NCI-H2196 (cell line): Measurements from ENCODE around the gene KIF5A.
"Not testable (repeated sequence)": the region's sequence is repeated elsewhere in the genome, so short reads cannot be mapped to it uniquely, and the experiment has no call there.

Source experiments
- DNase-seq: peaks from one replicate; lab custom pipeline; 2025; ENCODE audit not compliant: unreplicated experiment; lab: John Stamatoyannopoulos, UW

KIF5A gene

DNA sequence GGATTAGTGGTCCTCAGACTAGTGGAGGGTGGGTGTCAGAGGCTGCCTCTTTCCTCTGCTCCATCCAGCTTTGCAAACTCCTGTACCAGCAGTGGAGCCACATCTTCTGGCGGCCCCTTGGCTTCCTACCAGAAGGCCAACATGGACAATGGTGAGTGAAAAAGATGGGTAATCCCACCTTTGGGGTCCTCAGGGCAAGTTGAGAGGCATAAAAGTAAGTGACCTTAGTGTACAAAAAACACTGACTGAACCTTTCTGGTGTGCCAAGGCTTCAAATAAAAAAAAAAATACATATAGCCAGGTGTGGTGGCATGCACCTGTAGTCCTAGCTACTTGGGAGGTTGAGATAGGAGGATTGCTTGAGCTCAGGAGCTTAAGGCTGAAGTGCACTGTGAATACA lies 32.0 kb downstream of the KIF5A start:
- no peak for DNase-seq

DNA sequence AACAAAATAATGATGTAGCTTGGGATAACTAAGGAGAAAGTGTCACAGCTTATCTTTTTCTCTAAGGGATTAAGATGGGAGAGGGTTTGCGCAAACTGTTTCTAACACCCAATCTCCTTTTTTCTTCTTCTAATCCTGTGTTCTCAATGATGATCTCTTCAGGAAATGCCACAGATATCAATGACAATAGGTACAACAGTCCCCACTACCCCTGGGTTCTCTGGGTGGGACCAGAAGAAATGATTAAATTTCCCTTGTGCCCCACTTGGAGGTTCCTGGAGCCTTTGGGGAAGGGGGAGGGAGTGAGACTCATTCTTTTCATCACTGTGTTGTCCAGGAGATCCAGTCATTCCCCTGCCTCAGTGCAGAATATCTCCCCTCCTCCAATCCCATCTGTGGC lies 32.6 kb downstream of the KIF5A start:
- DNase-seq: no peak

- peak; percentile 82 for DNase-seq
Observed at GRCh38 chr12:57583008-57583831, 33.4 kb downstream of the KIF5A start.

- no peak for DNase-seq
Observed at GRCh38 chr12:57584050-57584449, 34.2 kb downstream of the KIF5A start.

DNA sequence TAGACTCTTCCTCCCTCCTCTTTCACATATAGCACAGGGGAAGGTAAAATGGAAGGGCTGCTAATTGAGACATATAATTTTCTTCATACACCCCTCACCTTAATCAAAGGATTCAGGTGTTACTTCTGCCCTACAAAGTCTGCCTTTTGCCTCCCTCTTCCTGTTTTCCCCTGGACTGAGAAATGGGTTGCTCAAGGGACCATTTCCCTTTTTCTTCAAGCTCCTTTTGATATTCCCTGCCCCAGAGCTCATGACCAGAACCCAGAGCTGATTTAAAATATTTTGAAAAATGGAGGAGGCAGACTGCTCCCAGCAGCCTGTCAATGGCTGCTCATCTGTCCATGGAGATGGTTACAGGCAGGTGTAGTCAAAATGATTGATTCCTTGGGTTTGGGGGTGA lies 34.8 kb downstream of the KIF5A start:
- no peak for DNase-seq

- DNase-seq: no peak
Observed at GRCh38 chr12:57585156-57585555, 35.3 kb downstream of the KIF5A start.

DNA sequence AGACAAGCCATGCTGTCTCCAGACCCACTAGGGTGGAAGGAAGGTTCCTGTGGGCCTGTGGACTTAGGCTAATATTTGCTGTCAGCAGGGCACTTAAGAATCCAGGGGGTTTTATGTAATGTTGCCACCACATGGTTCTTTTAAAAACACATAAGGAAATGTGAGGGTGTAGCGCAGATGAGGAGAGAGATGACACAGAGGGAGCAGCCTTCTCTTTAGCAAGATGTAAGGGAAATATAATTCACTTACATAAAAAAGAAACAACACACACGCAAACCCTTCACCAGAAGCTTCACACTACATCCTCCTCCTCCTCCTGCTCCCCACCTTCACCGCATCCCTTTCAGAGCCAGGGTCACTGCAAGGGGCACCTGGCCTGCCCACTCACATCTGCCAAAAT lies 36.3 kb downstream of the KIF5A start:
- DNase-seq: no peak

DNA sequence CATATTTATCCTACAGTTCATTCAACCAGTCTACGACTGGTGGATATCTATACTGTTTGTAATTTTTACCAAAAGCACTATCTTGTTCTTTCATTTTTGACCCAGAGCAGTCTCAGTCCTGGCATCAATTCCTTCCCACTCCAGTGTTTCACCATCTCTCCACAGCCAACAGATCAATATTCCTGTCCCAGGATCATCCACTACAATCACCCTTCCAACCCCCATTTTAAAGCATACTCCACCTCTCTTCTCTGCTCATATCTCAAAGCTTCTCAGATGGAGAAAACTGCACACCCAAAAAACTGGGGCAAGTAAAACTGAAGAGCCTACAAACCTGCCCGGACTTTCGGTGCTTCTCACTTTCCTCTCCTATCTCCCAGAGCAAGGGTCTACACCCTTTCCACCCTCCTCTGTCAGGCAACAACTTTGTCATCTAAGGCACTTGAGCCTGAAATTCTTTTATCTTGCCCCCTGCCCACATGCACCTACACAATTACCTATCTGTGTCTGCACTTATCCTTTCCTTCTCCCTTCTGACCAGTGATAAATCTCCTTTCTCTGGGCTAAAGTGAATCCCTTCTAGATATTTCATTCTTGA lies 37.1 kb downstream of the KIF5A start:
- DNase-seq: no peak

DNA sequence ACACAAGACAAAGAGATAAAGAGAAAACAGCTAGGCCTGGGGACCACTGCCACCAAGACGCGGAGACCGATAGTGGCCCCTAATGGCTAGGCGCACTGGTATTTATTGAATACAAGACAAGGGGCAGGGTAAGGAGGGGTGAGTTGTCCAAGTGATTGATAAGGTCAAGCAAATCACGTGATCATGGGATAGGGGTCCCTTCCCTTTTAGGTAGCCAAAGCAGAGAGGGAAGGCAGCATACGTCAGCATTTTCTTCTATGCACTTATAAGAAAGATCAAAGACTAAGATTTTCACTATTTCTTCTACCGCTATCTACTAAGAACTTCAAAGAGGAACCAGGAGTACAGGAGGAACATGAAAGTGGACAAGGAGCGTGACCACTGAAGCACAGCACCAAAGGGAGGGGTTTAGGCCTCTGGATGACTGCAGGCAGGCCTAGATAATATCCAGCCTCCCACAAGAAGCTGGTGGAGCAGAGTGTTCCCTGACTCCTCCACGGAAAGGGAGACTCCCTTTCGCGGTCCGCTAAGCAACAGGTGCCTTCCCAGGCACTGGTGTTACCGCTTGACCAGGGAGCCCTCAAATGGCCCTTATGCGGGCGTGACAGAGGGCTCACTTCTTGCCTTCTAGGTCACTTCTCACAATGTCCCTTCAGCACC lies 39.2 kb downstream of the KIF5A start:
- DNase-seq: not testable (repeated sequence)

GRCh38 chr12:57590479-57590863 lies 40.6 kb downstream of the KIF5A start:
- no peak for DNase-seq

DNA sequence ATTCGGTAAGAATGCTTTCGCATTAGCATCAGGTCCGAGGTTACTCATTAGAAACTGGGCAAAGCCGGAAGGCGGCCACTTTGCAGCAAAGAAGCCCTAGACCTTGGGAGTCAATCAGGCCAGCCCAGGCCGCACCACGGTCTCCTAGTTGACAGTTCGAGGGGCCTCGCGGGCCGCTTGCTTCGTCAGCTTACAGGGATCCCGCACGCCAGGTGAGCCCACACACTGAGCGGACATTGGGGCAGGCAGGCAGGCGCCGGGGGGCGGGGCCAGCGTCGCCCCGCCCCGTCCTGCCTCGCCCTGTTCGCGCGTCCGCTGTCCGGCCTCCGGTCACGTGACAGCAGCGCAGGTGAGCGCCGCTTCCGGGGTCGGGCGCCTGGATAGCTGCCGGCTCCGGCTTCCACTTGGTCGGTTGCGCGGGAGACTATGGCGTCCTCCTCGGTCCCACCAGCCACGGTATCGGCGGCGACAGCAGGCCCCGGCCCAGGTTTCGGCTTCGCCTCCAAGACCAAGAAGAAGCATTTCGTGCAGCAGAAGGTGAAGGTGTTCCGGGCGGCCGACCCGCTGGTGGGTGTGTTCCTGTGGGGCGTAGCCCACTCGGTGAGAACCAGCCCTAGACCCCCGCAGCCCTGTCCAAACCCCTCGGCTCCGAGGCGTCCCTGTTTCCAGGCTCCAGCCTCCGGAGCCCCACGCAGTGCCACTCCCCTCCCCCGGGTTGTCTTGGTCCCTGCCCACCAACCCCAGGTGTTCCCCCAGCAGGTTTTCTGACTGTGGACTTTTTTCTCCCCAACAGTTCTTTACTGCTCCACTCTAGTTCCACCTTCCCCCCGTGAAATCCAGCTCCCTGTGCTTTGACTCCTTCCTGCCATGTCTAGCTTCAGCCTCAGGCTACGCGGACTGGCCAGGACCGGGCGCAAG lies 41.3 kb downstream of the KIF5A start, which contains the start of gene PIP4K2C:
Gene PIP4K2C, plus strand, starts transcription at position 329 of the 918 bp plus-strand sequence. Its CDS starts 98 bp downstream, at position 427.
- peak; percentile 89 for DNase-seq

DNA sequence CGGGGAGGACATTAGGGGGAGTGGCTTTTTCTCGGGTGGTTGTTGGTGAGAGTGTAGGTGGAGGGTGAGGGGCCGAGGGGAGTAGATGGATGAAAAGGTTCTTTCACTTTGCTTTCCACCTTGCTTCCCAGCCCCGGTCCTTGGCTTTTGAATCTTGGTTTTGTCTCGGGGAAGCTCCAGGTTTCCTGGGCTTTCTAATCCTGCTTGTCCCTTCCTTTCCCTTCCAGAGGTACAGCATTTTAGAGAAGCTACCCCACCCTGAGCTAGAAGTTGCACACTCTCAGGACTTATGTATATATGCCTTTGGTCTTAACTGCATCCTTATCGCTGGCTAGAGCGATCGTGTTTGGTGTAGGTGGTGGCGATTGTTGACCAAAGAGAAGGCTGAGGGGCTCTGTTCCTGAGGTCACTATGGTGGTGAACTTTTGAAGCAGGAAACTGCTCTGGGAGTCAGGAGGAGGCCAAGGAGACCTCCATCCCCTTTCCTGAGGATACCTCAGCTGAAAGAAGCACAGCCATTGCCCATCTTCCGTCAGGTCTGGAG lies 42.0 kb downstream of the KIF5A start:
- DNase-seq: no peak

GRCh38 chr12:57592551-57593165 lies 42.8 kb downstream of the KIF5A start:
- no peak for DNase-seq

DNA sequence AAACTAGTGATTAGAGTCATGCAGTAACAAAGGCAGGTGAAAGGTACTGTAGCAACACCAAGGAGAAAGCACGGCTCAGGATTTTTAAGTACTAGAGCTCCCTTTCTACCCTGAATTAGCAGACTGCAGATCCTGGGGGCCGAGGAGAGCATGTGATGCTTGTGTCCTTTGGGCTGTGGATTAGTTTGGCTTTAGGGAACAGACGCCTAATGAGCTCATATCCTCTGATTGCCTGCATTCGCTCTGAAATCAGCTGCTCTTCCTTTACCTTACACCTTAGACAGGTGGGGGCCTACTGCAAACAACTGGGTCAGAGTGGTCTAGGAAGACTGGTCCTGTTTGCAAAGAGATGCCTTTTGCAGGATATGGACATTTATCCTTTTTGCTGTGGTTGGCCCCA lies 43.3 kb downstream of the KIF5A start:
- DNase-seq: no peak

DNA sequence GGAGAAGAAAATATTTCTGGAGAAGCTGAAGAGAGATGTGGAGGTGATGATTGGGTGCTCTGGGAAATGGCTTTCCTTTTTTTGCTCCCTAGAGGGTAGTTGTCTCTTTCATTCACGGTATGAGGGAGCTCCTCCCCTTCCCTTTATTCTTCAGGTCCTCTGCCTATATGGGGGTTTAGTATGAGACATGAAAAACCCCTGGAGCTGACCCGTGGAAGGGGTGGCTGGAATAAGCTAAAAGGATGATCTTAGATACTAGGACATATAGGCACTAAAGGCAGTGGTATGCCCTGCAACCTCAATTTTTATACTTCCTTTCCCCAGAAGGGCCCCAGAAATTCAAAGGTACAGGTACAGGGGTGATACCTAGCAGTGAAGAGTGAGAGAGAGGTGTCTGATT lies 50.6 kb downstream of the KIF5A start:
- no peak for DNase-seq

DNA sequence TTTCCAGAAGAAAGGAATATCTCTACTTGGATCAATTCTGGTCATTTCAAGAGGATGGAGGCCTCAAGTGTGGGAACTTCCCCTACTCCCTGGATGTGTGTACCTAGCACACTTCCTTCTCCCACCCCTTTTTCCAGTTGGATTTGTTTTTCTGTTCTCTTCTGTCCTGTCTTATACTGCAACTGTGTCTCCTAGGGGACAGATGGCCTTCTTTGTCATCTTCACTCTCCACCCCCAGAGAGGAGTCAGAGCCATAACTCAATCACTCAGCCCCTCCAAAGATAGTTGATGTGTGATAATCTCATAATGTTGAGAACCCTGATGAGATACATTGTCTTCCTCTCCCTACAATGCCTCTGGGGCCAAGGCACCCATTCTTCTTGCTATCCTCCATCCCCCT lies 52.7 kb downstream of the KIF5A start:
- DNase-seq: no peak

DNA sequence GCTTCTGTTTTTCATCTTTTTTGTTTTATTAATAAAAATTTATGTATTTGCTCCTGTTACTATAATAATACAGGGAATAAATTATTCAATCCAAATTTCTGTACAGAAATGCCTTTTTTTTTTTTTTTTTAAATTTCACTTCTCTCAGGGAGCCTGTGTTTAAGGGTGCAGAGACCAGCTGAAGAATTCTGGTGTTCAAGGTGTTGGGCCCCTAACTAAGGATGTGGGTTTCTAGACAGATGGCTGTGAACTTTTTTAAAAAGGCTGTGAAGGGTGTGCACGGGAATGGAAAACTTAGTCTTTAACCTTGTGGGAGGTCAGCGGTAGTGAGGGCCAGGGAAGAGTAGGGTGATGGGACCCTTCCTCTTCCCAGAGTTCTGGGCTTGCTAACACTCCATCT lies 53.5 kb downstream of the KIF5A start:
- DNase-seq: no peak

DNA sequence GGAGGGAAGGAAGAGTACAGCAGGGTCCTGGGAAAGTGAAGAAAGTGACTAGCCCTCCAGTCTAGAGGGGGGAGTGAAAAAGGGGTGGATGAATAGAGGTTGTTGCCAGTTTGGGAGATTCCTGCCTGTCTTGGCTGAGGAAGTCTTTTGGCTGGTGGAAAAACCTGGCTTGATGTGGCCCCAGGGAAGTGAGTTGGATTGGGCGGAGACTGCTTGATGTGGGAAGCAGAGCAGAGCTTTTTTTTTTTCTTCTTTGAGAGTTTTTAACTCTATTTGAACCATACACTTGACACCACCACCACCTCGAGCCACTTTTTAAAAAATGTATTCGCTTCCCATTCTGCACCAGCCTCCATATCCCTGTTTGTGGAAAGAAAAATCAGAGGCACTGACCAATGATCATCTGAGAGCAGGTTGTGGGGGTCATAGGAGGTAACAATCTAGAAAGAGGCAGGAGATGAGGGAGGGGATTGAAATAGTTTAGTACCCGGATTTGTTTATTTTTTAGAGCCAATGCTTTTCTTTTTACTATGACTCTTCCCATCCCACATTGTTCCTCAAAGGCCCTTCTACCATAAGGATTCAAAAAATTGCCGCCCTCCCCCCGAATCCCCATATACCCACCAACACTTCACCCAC lies 54.1 kb downstream of the KIF5A start:
- no peak for DNase-seq

DNA sequence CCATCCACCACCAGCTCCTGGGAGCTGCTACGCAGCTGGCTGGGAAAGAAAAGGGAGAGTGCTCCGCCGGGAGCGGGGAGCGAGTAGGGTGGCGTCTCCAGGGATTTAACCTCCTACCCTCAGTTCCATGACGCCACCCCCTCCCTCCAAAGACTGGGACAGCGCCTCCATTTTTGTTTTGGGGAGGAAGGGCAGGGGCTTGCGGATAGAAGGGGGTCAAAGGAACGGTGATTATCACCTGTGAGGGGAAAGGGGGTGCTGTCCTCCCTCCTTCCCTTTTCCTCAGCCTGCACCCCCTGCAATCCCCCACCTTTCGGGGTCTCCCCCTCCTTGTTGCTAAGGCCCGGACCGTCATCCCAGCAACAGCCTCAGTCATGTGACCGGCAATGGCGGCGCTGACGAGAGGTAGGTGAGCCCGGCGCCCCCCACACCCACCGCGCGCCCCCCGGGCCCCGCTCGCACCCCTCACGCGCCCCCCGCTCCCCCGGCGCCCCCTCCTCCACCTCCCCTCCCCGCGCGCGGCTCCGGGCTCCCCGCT lies 54.7 kb downstream of the KIF5A start, which contains the start of gene DTX3:
Gene DTX3, plus strand, starts transcription at position 371 of the 538 bp plus-strand sequence. CDS start 1,694 bp downstream, outside the sequence.
- peak; percentile 60 for DNase-seq
